HEK293 (cell line): ENCODE results near the gene ZCCHC14.

Experiments used
- YY1 ChIP-seq: fragments of 450-650 bp; formaldehyde crosslinking; IDR thresholded peaks from 2 replicates; pipeline ENCODE4 v1.5.1; 2018; ENCODE audit warnings: missing biosample characterization, missing genetic modification characterization
- ZIC2 ChIP-seq: fragments of 450-650 bp; formaldehyde crosslinking; IDR thresholded peaks from 2 replicates; pipeline ENCODE4 v1.5.1; 2016; ENCODE audit warnings: missing biosample characterization, missing genetic modification characterization
- ZNF174 ChIP-seq: fragments of 450-650 bp; formaldehyde crosslinking; IDR thresholded peaks from 2 replicates; pipeline ENCODE4 v1.5.0; 2017; ENCODE audit warnings: missing biosample characterization, mild to moderate bottlenecking, missing genetic modification characterization
- ZNF292 ChIP-seq: fragments of 450-650 bp; formaldehyde crosslinking; IDR thresholded peaks from 2 replicates; pipeline ENCODE4 v1.5.1; 2016; ENCODE audit warnings: low read depth, missing biosample characterization, missing genetic modification characterization, borderline replicate concordance
- ZNF366 ChIP-seq: fragments of 450-650 bp; formaldehyde crosslinking; conservative IDR thresholded peaks from 2 replicates; pipeline ENCODE4 v1.5.1; 2016; ENCODE audit warnings: missing biosample characterization, missing genetic modification characterization
- ZNF600 ChIP-seq: fragments of 450-650 bp; formaldehyde crosslinking; IDR thresholded peaks from 2 replicates; pipeline ENCODE4 v1.5.1; 2016; ENCODE audit warnings: missing biosample characterization, missing genetic modification characterization
- ZNF76 ChIP-seq: fragments of 450-650 bp; formaldehyde crosslinking; IDR thresholded peaks from 2 replicates; pipeline ENCODE4; 2016; ENCODE audit warnings: low read depth, missing biosample characterization, missing genetic modification characterization, borderline replicate concordance
- TF ChIP-seq, protein P1 (sequence below): fragments of 450-650 bp; formaldehyde crosslinking; IDR thresholded peaks from 2 replicates; pipeline ENCODE4 v1.5.1; 2016; ENCODE audit warnings: missing biosample characterization, missing genetic modification characterization

GRCh38 chr16:87410530-87410929 lies 82.3 kb downstream of the ZCCHC14 start:
- no peak for TF ChIP-seq ZNF600 (tag by site-specific recombination)
- TF ChIP-seq ZNF292 (tag by site-specific recombination) = no peak
- TF ChIP-seq, protein P1, sequence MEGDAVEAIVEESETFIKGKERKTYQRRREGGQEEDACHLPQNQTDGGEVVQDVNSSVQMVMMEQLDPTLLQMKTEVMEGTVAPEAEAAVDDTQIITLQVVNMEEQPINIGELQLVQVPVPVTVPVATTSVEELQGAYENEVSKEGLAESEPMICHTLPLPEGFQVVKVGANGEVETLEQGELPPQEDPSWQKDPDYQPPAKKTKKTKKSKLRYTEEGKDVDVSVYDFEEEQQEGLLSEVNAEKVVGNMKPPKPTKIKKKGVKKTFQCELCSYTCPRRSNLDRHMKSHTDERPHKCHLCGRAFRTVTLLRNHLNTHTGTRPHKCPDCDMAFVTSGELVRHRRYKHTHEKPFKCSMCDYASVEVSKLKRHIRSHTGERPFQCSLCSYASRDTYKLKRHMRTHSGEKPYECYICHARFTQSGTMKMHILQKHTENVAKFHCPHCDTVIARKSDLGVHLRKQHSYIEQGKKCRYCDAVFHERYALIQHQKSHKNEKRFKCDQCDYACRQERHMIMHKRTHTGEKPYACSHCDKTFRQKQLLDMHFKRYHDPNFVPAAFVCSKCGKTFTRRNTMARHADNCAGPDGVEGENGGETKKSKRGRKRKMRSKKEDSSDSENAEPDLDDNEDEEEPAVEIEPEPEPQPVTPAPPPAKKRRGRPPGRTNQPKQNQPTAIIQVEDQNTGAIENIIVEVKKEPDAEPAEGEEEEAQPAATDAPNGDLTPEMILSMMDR = no peak
- no peak for TF ChIP-seq YY1
- TF ChIP-seq ZIC2 = no peak
- TF ChIP-seq ZNF366 (tag by site-specific recombination) = no peak
- no peak for TF ChIP-seq ZNF174 (tag by site-specific recombination)
- no peak for TF ChIP-seq ZNF76
